Epithelial cell of proximal tubule (primary cell): ENCODE data around the gene MOSMO. TPM values are rescaled to one million over a fixed set of nuclear protein-coding genes. Genes with fewer than 3 reads are reported as not detected.

Experiments
- DNase-seq: peaks from one replicate; pipeline ENCODE4 v3.0.0-alpha.2; 2011; ENCODE audit warnings: low read depth
- H3K4me3 ChIP-seq: 2 replicates; pipeline ENCODE4 v1.5.1; 2011; ENCODE audit warnings: low read depth, mild to moderate bottlenecking, low read length
- CTCF ChIP-seq: conservative IDR thresholded peaks from 2 replicates; pipeline ENCODE4 v1.5.1; 2012; ENCODE audit warnings: low read depth, mild to moderate bottlenecking, low read length
- total RNA-seq: library from RNA; depleted of rRNA; stranded (reverse); fragments of >200 nt; gene quantifications from 2 replicates; pipeline ENCODE4 v1.2.3, GENCODE V29; 2015

The MOSMO gene
- total RNA-seq, 1 donor from 2014 or later = 2.4 TPM

- peak overlapping the region; percentile 95 for H3K4me3 ChIP-seq
- DNase-seq = no peak
- no peak for TF ChIP-seq CTCF
Measured at GRCh38 chr16:22008215-22009059, 526 bp downstream of the MOSMO start.

GRCh38 chr16:22010902-22011301, 3.0 kb downstream of the MOSMO start:
- no peak for DNase-seq
- H3K4me3 ChIP-seq = no peak overlapping the region
- no peak for TF ChIP-seq CTCF

GRCh38 chr16:22012241-22012640, 4.3 kb downstream of the MOSMO start:
- DNase-seq = no peak
- TF ChIP-seq CTCF = no peak
- no peak overlapping the region for H3K4me3 ChIP-seq

GRCh38 chr16:22013486-22013885, 5.6 kb downstream of the MOSMO start:
- no peak for DNase-seq
- TF ChIP-seq CTCF = no peak
- no peak overlapping the region for H3K4me3 ChIP-seq

- TF ChIP-seq CTCF = no peak
Measured at GRCh38 chr16:22014271-22014873, 6.5 kb downstream of the MOSMO start.

GRCh38 chr16:22016927-22017326, 9.0 kb downstream of the MOSMO start:
- no peak for TF ChIP-seq CTCF
- no peak overlapping the region for H3K4me3 ChIP-seq
- DNase-seq = no peak

More at GRCh38 chr16:22014271-22014873, 6.5 kb downstream of the MOSMO start:
- no peak for DNase-seq
- H3K4me3 ChIP-seq = no peak overlapping the region
